Measurements from ENCODE around the gene MFRP.

DNA sequence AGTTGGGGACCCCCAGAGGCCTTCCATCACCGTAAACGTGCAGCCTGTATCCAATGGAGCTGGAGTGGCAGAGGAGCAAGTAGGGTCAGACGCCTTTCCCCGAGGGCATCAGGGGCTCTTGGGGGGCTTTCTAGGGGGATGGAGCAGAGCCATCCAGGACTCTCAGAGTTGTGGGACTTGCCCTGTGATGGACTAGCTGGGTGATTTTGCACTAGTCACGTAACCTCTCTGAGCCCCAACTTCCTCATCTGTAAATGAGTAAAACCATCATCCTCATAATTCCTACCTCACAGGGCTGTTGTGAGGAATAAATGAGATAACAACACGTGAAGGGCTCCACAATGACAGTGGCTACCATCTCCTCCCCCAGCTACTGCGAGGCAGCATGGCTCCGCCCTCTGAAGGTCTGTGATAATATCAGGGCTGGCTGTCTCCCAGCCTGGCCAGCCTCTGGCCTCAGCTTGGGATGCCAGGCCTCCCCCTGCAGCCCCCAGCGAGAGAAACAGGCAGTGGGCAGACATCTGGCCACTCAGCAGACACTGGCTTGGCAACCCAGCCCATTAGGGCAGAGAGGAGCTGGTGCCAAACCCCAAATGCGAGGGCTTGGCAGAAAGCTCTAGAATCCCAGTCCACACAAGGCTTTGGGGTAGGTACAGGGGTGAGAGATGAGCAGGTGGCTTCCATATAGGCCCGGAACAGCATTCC, 28.3 kb upstream of the MFRP start:
- TF ChIP-seq, protein P1, sequence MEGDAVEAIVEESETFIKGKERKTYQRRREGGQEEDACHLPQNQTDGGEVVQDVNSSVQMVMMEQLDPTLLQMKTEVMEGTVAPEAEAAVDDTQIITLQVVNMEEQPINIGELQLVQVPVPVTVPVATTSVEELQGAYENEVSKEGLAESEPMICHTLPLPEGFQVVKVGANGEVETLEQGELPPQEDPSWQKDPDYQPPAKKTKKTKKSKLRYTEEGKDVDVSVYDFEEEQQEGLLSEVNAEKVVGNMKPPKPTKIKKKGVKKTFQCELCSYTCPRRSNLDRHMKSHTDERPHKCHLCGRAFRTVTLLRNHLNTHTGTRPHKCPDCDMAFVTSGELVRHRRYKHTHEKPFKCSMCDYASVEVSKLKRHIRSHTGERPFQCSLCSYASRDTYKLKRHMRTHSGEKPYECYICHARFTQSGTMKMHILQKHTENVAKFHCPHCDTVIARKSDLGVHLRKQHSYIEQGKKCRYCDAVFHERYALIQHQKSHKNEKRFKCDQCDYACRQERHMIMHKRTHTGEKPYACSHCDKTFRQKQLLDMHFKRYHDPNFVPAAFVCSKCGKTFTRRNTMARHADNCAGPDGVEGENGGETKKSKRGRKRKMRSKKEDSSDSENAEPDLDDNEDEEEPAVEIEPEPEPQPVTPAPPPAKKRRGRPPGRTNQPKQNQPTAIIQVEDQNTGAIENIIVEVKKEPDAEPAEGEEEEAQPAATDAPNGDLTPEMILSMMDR (IDR thresholded peaks at IDR 0.05), result no peak
- TF ChIP-seq POLR2A (IDR thresholded peaks at IDR 0.05) (no peak), EP300 (IDR thresholded peaks at IDR 0.05) (no peak), POLR2AphosphoS5 (IDR thresholded peaks at IDR 0.05) (no peak)
